Gastroesophageal sphincter (tissue), 3 donors: ENCODE measurements around the gene CEBPG.

ENCODE experiments used
- POLR2A ChIP-seq, 2 donors: fragments of 450-650 bp; IDR thresholded peaks; one replicate each; pipeline ENCODE4 v1.6.1; 2017; ENCODE audit warnings: antibody characterized with exemption in 2 of 2, mild to moderate bottlenecking in 2 of 2, moderate library complexity in 1 of 2
- POLR2AphosphoS5 ChIP-seq: sonication (generic); formaldehyde crosslinking; IDR thresholded peaks from one replicate; pipeline ENCODE4 v1.6.1; 2017; ENCODE audit warnings: antibody characterized with exemption
- TF ChIP-seq, protein P1 (sequence below), 4 experiments: fragments of 200-600 bp in 2 of 4; fragments of 450-650 bp in 2 of 4; sonication (generic) in 1 of 4; IDR thresholded peaks; one replicate each; pipeline ENCODE4 v1.5.1; 2017 to 2019; ENCODE audit warnings: antibody characterized with exemption in 4 of 4, mild to moderate bottlenecking in 2 of 4, moderate library complexity in 2 of 4

DNA sequence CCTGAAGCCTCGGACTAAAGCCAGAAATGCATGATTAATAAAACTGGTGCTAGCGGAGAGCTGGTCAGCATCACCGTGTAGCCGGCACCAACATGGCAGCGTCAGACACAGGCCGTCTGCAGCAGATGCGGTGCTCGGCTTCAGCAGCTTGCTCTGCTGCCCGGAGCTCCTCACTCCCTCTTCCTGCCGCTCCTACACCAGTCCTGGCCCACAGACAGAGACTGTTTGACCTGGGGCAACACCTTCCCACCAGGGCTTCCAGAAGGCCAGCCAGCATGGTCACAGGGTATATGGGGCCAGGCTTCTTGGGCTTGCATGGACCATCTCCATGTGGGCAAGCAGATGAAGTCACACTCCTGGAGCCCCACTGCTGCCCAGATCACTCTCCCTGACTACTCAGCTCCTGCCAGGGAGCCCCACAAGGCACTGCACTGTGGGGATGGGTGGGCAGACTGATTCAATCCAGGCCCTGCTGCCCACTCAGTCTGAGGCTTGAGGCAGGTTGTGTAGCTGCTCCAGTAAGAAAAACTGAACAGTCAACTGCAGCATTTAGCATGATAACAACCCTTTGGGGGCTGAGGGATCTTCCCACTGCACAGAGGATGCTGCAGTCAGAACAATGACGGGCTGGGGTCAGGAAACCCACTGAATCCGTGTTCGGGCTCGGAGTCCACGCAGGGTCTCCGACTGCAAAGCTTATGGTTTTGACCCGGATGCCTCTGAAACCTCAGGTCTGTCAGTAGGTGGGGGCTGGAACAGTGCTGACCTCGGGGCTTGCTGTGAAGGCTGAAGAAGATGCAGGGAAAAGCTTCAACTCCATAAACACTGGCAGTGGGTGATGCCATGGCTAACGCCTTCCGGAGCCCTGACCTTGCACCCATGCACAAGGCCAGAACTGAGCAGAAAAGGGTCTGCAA, 45.6 kb downstream of the CEBPG start:
- TF ChIP-seq, protein P1, sequence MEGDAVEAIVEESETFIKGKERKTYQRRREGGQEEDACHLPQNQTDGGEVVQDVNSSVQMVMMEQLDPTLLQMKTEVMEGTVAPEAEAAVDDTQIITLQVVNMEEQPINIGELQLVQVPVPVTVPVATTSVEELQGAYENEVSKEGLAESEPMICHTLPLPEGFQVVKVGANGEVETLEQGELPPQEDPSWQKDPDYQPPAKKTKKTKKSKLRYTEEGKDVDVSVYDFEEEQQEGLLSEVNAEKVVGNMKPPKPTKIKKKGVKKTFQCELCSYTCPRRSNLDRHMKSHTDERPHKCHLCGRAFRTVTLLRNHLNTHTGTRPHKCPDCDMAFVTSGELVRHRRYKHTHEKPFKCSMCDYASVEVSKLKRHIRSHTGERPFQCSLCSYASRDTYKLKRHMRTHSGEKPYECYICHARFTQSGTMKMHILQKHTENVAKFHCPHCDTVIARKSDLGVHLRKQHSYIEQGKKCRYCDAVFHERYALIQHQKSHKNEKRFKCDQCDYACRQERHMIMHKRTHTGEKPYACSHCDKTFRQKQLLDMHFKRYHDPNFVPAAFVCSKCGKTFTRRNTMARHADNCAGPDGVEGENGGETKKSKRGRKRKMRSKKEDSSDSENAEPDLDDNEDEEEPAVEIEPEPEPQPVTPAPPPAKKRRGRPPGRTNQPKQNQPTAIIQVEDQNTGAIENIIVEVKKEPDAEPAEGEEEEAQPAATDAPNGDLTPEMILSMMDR (IDR thresholded peaks at IDR 0.05) = no peak
- no peak for TF ChIP-seq POLR2AphosphoS5
- TF ChIP-seq POLR2A (IDR thresholded peaks at IDR 0.05) = no peak
